Esophagus squamous epithelium (tissue), 4 donors: Measurements from ENCODE around the gene SYTL2.

Experiments used
- CTCF ChIP-seq, 6 experiments: fragments of 450-650 bp in 4 of 6; fragments of 200-600 bp in 2 of 6; sonication (generic) in 2 of 6; IDR thresholded peaks; one replicate each; pipeline ENCODE4 v1.5.1; 2016 to 2019; ENCODE audit warnings: antibody characterized with exemption in 6 of 6, mild to moderate bottlenecking in 4 of 6, moderate library complexity in 4 of 6
- POLR2A ChIP-seq, 4 donors: fragments of 450-650 bp; IDR thresholded peaks; one replicate each; pipeline ENCODE4 v1.6.1; 2017; ENCODE audit warnings: antibody characterized with exemption in 4 of 4, mild to moderate bottlenecking in 4 of 4, moderate library complexity in 3 of 4

- TF ChIP-seq POLR2A (IDR thresholded peaks at IDR 0.05), result no peak
- TF ChIP-seq CTCF (IDR thresholded peaks at IDR 0.05), result no peak
Measured at GRCh38 chr11:85726381-85726780, 84.6 kb downstream of the SYTL2 start.
